CD14-positive monocyte (primary cell): ENCODE data around the gene AZIN2. TPM values are rescaled to one million over a fixed set of nuclear protein-coding genes. Genes with fewer than 3 reads are reported as not detected.

Experiments used
- DNase-seq, 3 donors: peaks; one replicate each; pipeline ENCODE4 v3.0.0-alpha.2; 2011 to 2022
- H2AFZ ChIP-seq: 2 replicates; pipeline ENCODE4 v1.6.0; 2012; ENCODE audit warnings: mild to moderate bottlenecking, low read depth, low read length, inconsistent platforms; ENCODE audit not compliant: insufficient read depth, poor library complexity, severe bottlenecking
- H3K27ac ChIP-seq, 2 donors: 1 replicate in 1 of 2; 2 replicates in 1 of 2; pipeline ENCODE4 v1.5.1; 2012 to 2013; ENCODE audit warnings: low read length in 2 of 2, control low read depth in 1 of 2, inconsistent platforms in 1 of 2, low read depth in 1 of 2, mild to moderate bottlenecking in 1 of 2
- H3K27me3 ChIP-seq, 2 donors: one replicate each; pipeline versions ENCODE4 v1.6.0 to v1.6.1; 2011 to 2013; ENCODE audit warnings: low read length in 2 of 2; ENCODE audit not compliant: control insufficient read depth in 2 of 2, insufficient read depth in 2 of 2
- H3K36me3 ChIP-seq, 2 donors: replicated peaks in 1 of 2; 1 replicate in 1 of 2; 2 replicates in 1 of 2; pipeline versions ENCODE4 v1.5.1 to v1.6.1; 2012 to 2013; ENCODE audit warnings: low read length in 2 of 2, control low read depth in 1 of 2, inconsistent platforms in 1 of 2, mild to moderate bottlenecking in 1 of 2; ENCODE audit not compliant: insufficient read depth in 2 of 2, control insufficient read depth in 1 of 2
- H3K4me1 ChIP-seq, 2 donors: 1 replicate in 1 of 2; 2 replicates in 1 of 2; pipeline versions ENCODE4 v1.5.1 to v1.6.1; 2012 to 2013; ENCODE audit warnings: low read length in 2 of 2, control low read depth in 1 of 2, inconsistent platforms in 1 of 2, mild to moderate bottlenecking in 1 of 2, moderate library complexity in 1 of 2; ENCODE audit not compliant: insufficient read depth in 2 of 2, control insufficient read depth in 1 of 2
- H3K4me2 ChIP-seq: replicated peaks from 2 replicates; pipeline ENCODE3; 2012; ENCODE audit warnings: low read length, moderate library complexity, mild to moderate bottlenecking; ENCODE audit not compliant: poor library complexity, severe bottlenecking; ENCODE audit errors: extremely low read depth
- H3K4me3 ChIP-seq, 3 experiments: fragments of 200-600 bp in 1 of 3; sonication (generic) in 1 of 3; replicated peaks in 1 of 3; 1 replicate in 2 of 3; 2 replicates in 1 of 3; pipeline ENCODE4 v1.5.1; 2011 to 2013; ENCODE audit warnings: low read length in 3 of 3, mild to moderate bottlenecking in 3 of 3, control low read depth in 2 of 3, low read depth in 2 of 3, inconsistent platforms in 1 of 3, moderate library complexity in 1 of 3
- H3K79me2 ChIP-seq: 2 replicates; pipeline ENCODE4 v1.6.0; 2012; ENCODE audit warnings: mild to moderate bottlenecking, control low read depth, inconsistent platforms, low read length, moderate library complexity; ENCODE audit not compliant: insufficient read depth
- H3K9ac ChIP-seq: 2 replicates; pipeline ENCODE4 v1.6.0; 2017; ENCODE audit warnings: low read length, mild to moderate bottlenecking; ENCODE audit not compliant: insufficient read depth, poor library complexity, severe bottlenecking
- H3K9me3 ChIP-seq, 2 donors: replicated peaks in 1 of 2; 1 replicate in 1 of 2; 2 replicates in 1 of 2; pipeline versions ENCODE4 v1.5.1 to v1.6.1; 2012 to 2013; ENCODE audit warnings: low read length in 2 of 2, control low read depth in 1 of 2; ENCODE audit not compliant: control insufficient read depth in 1 of 2, insufficient read depth in 1 of 2
- H4K20me1 ChIP-seq: 2 replicates; pipeline ENCODE4 v1.6.0; 2012; ENCODE audit warnings: mild to moderate bottlenecking, low read length, control low read depth, moderate library complexity; ENCODE audit not compliant: insufficient read depth
- H3K27ac Mint-ChIP-seq, 7 donors: one replicate each; pipeline ENCODE4 v1.8.0; 2020; ENCODE audit warnings: mild to moderate bottlenecking in 7 of 7, mixed read lengths in 7 of 7, moderate library complexity in 6 of 7, inconsistent platforms in 2 of 7
- H3K27me3 Mint-ChIP-seq, 3 donors: one replicate each; pipeline ENCODE4 v1.8.0; 2021 to 2022; ENCODE audit warnings: low read depth in 3 of 3, mild to moderate bottlenecking in 3 of 3, mixed read lengths in 3 of 3, moderate library complexity in 3 of 3, inconsistent platforms in 1 of 3
- H3K36me3 Mint-ChIP-seq, 2 donors: one replicate each; pipeline ENCODE4 v1.8.0; 2020; ENCODE audit warnings: mixed read lengths in 2 of 2, inconsistent platforms in 1 of 2, mild to moderate bottlenecking in 1 of 2
- H3K4me1 Mint-ChIP-seq: one replicate; pipeline ENCODE4 v1.8.0; 2020; ENCODE audit warnings: mild to moderate bottlenecking, mixed read lengths
- H3K4me3 Mint-ChIP-seq, 2 donors: one replicate each; pipeline ENCODE4 v1.8.0; 2020; ENCODE audit warnings: mild to moderate bottlenecking in 2 of 2, mixed read lengths in 2 of 2, moderate library complexity in 1 of 2
- H3K9me3 Mint-ChIP-seq, 7 donors: one replicate each; pipeline ENCODE4 v1.8.0; 2020 to 2022; ENCODE audit warnings: mixed read lengths in 7 of 7, mild to moderate bottlenecking in 6 of 7, moderate library complexity in 6 of 7, inconsistent platforms in 2 of 7
- CTCF ChIP-seq: fragments of 200-600 bp; IDR thresholded peaks from one replicate; pipeline ENCODE4 v1.8.0; 2022; ENCODE audit warnings: antibody characterized with exemption, mild to moderate bottlenecking
- whole genome bisulfite sequencing: methylation state at CpG from one replicate; pipeline ENCODE4 v1.1.5; 2013; ENCODE audit warnings: missing lambda C conversion rate; ENCODE audit not compliant: insufficient coverage; 5-methylcytosine and 5-hydroxymethylcytosine counted together
- intact Hi-C, 2 donors: fragments of 100-400 bp; cut with micrococcal nuclease; formaldehyde crosslinking; loops; one replicate each; pipeline versions ENCODE4 v1.15.0 to v1.15.1; 2023
- polyA plus RNA-seq, 3 donors: library from polyadenylated mRNA; depleted of rRNA in 1 of 3; unstranded in 2 of 3; stranded (reverse) in 1 of 3; fragments of 300-500 nt in 2 of 3; fragments of >200 nt in 1 of 3; fragmentation: Illumina TruSeq in 2 of 3; gene quantifications; 1 replicate in 2 of 3; 2 replicates in 1 of 3; pipeline ENCODE4 v1.2.3, GENCODE V29; 2012 to 2021

The AZIN2 gene
- polyA plus RNA-seq, 3 donors: 0.03 to 0.89 TPM; not detected in 1

GRCh38 chr1:33050221-33051076 lies 30.5 kb upstream of the AZIN2 start:
- Histone ChIP-seq H3K4me3 (peak overlapping the region in 1 of 3 experiments; percentile 46), H3K27ac (peak overlapping the region; percentile 53 to 90)
- H3K36me3 Mint-ChIP-seq: no peaks in the 10 kb centered on the region

More at GRCh38 chr1:33050221-33051076, 30.5 kb upstream of the AZIN2 start:
- 10% methylated on average over 2 of the region's 17 CpGs for WGBS
- Histone ChIP-seq H3K4me1 (peaks cover 31 to 46% of the 10 kb centered on the region in 2 donors), H3K9me3 (no peaks in the 10 kb centered on the region), H3K27me3 (no peaks in the 10 kb centered on the region), H4K20me1 (no peaks in the 10 kb centered on the region), H2AFZ (no peak overlapping the region), H3K79me2 (no peaks in the 10 kb centered on the region), H3K4me2 (peak overlapping the region; percentile 54), H3K9ac (peak overlapping the region; percentile 37), H3K36me3 (no peaks in the 10 kb centered on the region)
- Mint-ChIP-seq H3K27me3 (peaks cover 0 to 2% (median 0%) of the 10 kb centered on the region in 3 donors), H3K4me3 (peak overlapping the region; percentile 56 to 79), H3K27ac (peak overlapping the region; percentile 81 to 96 (median 87)), H3K4me1 (peaks cover 40% of the 10 kb centered on the region), H3K9me3 (peaks cover 0 to 2% (median 0%) of the 10 kb centered on the region in 7 donors)
- DNase-seq: peak; percentile 81 to 93 (median 88)
- intact Hi-C loops: loop anchor here (2.0 to 10.0 kb wide), 4 partner anchors 14 to 116 kb away; partner anchors contain the start of gene AK2 (in 1 of the 2)
- TF ChIP-seq CTCF: peak; percentile 28
